Spleen (tissue), 11 donors: ENCODE results near the gene NMT2. TPM values are rescaled to one million over a fixed set of nuclear protein-coding genes. Genes with fewer than 3 reads are reported as not detected.

ENCODE experiments used
- DNase-seq: peaks from one replicate; pipeline ENCODE4 v3.0.0-alpha.2; 2020
- H3K27ac ChIP-seq, 8 donors: fragments of 200-600 bp; sonication (generic) in 7 of 8; 1 replicate in 4 of 8; 2 replicates in 4 of 8; pipeline versions ENCODE4 v1.5.0 to v1.8.0; 2016 to 2021; ENCODE audit warnings: inconsistent platforms in 4 of 8, mild to moderate bottlenecking in 4 of 8, moderate library complexity in 1 of 8
- H3K27me3 ChIP-seq, 7 donors: fragments of 200-600 bp; sonication (generic) in 6 of 7; replicated peaks in 1 of 7; 1 replicate in 4 of 7; 2 replicates in 3 of 7; pipeline versions ENCODE4 v1.5.0 to v1.8.0; 2016 to 2021; ENCODE audit warnings: inconsistent platforms in 3 of 7, mild to moderate bottlenecking in 1 of 7
- H3K36me3 ChIP-seq, 6 donors: fragments of 200-600 bp; sonication (generic) in 5 of 6; 1 replicate in 4 of 6; 2 replicates in 2 of 6; pipeline versions ENCODE4 v1.5.0 to v1.8.0; 2016 to 2021; ENCODE audit warnings: inconsistent platforms in 2 of 6
- H3K4me1 ChIP-seq, 6 donors: fragments of 200-600 bp; sonication (generic) in 5 of 6; 1 replicate in 3 of 6; 2 replicates in 3 of 6; pipeline versions ENCODE4 v1.5.0 to v1.8.0; 2016 to 2021; ENCODE audit warnings: inconsistent platforms in 3 of 6
- H3K4me3 ChIP-seq, 8 donors: fragments of 200-600 bp; sonication (generic) in 7 of 8; 1 replicate in 4 of 8; 2 replicates in 4 of 8; pipeline versions ENCODE4 v1.5.0 to v1.8.0; 2016 to 2021; ENCODE audit warnings: inconsistent platforms in 4 of 8, mild to moderate bottlenecking in 4 of 8, moderate library complexity in 2 of 8
- H3K9me3 ChIP-seq, 8 donors: fragments of 200-600 bp; sonication (generic) in 7 of 8; 1 replicate in 4 of 8; 2 replicates in 4 of 8; pipeline versions ENCODE4 v1.5.0 to v1.8.0; 2016 to 2021; ENCODE audit warnings: inconsistent platforms in 4 of 8
- POLR2A ChIP-seq, 3 donors: fragments of 450-650 bp; IDR thresholded peaks; one replicate each; pipeline ENCODE4 v1.5.1; 2017; ENCODE audit warnings: antibody characterized with exemption in 3 of 3, mild to moderate bottlenecking in 1 of 3
- POLR2AphosphoS5 ChIP-seq, 3 donors: sonication (generic); formaldehyde crosslinking; IDR thresholded peaks; one replicate each; pipeline ENCODE4 v1.5.1; 2017; ENCODE audit warnings: antibody characterized with exemption in 3 of 3
- WGBS, 5 donors: extraction: QIAGEN DNeasy Blood & Tissue Kit in 3 of 5; methylation state at CpG; one replicate each; pipeline versions ENCODE4 v1.1.5 to v1.1.7; 2013 to 2018; 5-methylcytosine and 5-hydroxymethylcytosine counted together
- intact Hi-C: fragments of 100-400 bp; cut with DNase I; formaldehyde crosslinking; loops from one replicate; pipeline ENCODE4 v1.15.0; 2023; ENCODE audit warnings: low total_unique reads
- polyA plus RNA-seq, 3 donors: library from polyadenylated mRNA; stranded (reverse); fragments of 200-250 nt; gene quantifications; one replicate each; pipeline ENCODE4 v1.2.1, GENCODE V29; 2013
- total RNA-seq, 7 donors: library from RNA; depleted of rRNA in 3 of 7; stranded (reverse); fragments of >200 nt in 3 of 7; fragmentation: NEBNext Ultra II Directional in 4 of 7; extraction: Animal tissue kit (Norgen Biotek cat#: 25700) in 4 of 7; gene quantifications; one replicate each; pipeline versions ENCODE4 v1.1.0 to v1.2.1, GENCODE V29; 2016 to 2021
- TF ChIP-seq, protein P1 (sequence below), 11 experiments: fragments of 200-600 bp in 7 of 11; fragments of 450-650 bp in 4 of 11; sonication (generic) in 4 of 11; IDR thresholded peaks in 8 of 11; conservative IDR thresholded peaks in 3 of 11; 1 replicate in 7 of 11; 2 replicates in 4 of 11; pipeline versions ENCODE4 v1.4.0 to v1.8.0; 2016 to 2021; ENCODE audit warnings: antibody characterized with exemption in 11 of 11, inconsistent platforms in 4 of 11, mild to moderate bottlenecking in 1 of 11
- donor health status: healthy with polysubstance abuse.
- donor health status: DM: no; HTN: no; CAD: no; lungs with moderate emphysema.
- donor health status: DM: no; HTN: no; CAD: no.
- donor health status: Bipolar disorder and iron deficiency.
- donor health status: healthy.
- donor health status: DM: no; HTN: no; CAD: no.
- donor health status: DM: yes; HTN: yes; CAD: no.

NMT2 gene
- total and polyA plus RNA-seq, 10 donors, result 4.3 to 19.2 (median 12.8) TPM

DNA sequence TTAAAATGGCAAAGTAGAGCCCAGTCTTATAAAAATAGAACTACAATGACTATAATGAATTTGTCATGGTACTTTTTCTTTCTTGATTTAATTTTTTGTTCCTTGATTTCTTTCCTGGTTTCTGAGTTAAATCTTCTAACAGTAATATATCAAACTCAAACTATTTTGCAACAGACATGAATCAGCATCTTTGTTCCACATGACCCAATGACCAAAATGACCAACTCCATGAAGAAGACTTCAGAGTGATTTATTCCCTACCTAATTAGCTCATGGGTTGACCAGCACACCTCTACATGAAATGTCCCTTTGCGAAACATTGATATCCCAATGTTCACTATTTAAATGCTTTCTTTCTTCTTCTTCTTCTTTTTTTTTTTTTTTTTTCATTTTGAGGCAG is 30.9 kb downstream of the NMT2 start:
- H3K4me1 ChIP-seq, result peaks cover 0 to 24% (median 12%) of the 10 kb centered on the region in 6 donors
- peaks cover 0 to 69% (median 19%) of the 10 kb centered on the region in 6 donors for H3K36me3 ChIP-seq
- no peaks in the 10 kb centered on the region for H3K9me3 ChIP-seq
- no peak overlapping the region for H3K27ac ChIP-seq
- 88 to 100% (median 96%) methylated on average over 1 of the region's 1 CpG for WGBS, 5 donors
- intact Hi-C loops, result no loop called here
- no peaks in the 10 kb centered on the region for H3K27me3 ChIP-seq
- no peak for TF ChIP-seq POLR2AphosphoS5 (IDR thresholded peaks at IDR 0.05)
- TF ChIP-seq, protein P1, sequence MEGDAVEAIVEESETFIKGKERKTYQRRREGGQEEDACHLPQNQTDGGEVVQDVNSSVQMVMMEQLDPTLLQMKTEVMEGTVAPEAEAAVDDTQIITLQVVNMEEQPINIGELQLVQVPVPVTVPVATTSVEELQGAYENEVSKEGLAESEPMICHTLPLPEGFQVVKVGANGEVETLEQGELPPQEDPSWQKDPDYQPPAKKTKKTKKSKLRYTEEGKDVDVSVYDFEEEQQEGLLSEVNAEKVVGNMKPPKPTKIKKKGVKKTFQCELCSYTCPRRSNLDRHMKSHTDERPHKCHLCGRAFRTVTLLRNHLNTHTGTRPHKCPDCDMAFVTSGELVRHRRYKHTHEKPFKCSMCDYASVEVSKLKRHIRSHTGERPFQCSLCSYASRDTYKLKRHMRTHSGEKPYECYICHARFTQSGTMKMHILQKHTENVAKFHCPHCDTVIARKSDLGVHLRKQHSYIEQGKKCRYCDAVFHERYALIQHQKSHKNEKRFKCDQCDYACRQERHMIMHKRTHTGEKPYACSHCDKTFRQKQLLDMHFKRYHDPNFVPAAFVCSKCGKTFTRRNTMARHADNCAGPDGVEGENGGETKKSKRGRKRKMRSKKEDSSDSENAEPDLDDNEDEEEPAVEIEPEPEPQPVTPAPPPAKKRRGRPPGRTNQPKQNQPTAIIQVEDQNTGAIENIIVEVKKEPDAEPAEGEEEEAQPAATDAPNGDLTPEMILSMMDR (IDR thresholded peaks at IDR 0.05 in 8 of 11, conservative IDR thresholded peaks at IDR 0.05 in 3 of 11), result no peak
- TF ChIP-seq POLR2A (IDR thresholded peaks at IDR 0.05), result no peak
- no peak for DNase-seq
- no peak overlapping the region for H3K4me3 ChIP-seq

DNA sequence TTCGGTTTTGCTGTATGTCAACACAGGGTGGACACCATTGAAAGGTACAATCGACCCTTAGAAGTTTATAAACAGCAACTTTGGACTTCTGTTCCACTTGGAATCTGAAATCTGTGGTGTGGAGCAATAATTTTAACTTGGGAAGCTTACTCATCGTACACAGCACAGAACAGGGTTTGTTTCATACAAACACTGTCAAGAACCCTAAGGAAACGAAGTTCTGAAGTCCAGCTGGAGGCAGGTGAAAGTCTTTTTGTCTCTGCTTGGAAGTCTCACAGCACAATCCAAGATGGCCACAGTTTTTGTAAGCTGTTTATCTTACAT is 31.5 kb downstream of the NMT2 start:
- no peaks in the 10 kb centered on the region for H3K9me3 ChIP-seq
- H3K27me3 ChIP-seq, result no peaks in the 10 kb centered on the region
- H3K36me3 ChIP-seq, result peaks cover 0 to 75% (median 22%) of the 10 kb centered on the region in 6 donors
- peaks cover 0 to 18% (median 9%) of the 10 kb centered on the region in 6 donors for H3K4me1 ChIP-seq
- intact Hi-C loops, result no loop called here
- no peak for TF ChIP-seq POLR2A (IDR thresholded peaks at IDR 0.05)
- TF ChIP-seq, protein P1 (IDR thresholded peaks at IDR 0.05 in 8 of 11, conservative IDR thresholded peaks at IDR 0.05 in 3 of 11), result no peak
- TF ChIP-seq POLR2AphosphoS5 (IDR thresholded peaks at IDR 0.05), result no peak
- 77 to 90% (median 88%) methylated on average over 4 of the region's 4 CpGs for WGBS, 5 donors
- H3K27ac ChIP-seq, result no peak overlapping the region
- DNase-seq, result no peak
- H3K4me3 ChIP-seq, result no peak overlapping the region

DNA sequence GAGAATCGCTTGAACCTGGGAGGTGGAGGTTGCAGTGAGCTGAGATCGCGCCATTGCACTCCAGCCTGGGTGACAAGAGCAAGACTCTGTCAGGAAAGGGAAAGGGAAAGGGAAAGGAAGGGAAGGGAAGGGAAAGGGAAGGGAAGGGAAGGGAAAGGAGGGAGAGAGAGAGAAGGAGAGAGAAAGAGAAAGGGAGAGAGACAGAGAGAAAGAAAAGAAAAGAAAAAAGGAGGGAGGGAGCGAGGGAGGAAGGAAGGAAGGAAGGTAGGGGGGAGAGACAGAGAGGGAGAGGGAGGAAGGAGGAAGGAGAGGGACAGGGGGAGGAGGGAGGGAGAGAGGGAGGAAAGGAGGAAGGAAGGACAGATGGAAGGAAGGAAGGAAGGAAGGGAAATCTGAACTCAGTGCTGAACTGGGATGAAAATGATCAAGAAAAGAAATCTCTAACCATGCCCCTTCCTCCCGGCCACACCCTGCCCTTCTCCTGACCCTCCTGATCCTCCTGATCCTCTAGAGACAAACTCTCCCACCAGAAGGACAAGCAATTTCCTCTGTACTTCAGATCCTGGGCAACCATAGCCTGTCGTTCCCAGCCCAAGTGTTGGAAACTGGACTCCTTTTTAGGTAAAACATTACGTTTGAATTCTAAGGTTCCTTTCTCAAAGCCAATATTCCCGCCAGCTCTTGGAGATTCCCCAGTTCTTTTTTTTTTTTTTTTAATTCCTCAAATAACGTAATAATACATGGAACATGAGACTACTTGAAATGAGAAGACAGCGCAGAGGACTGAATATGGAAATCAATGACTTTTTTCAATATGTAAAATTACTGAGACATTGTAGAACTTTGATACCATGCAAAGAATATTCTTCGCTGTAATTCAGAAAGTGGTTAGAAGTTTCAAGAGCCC is 32.1 kb downstream of the NMT2 start:
- Histone ChIP-seq H3K27me3 (no peaks in the 10 kb centered on the region), H3K27ac (no peak overlapping the region), H3K4me1 (peaks cover 0 to 12% (median 5%) of the 10 kb centered on the region in 6 donors), H3K36me3 (peaks cover 0 to 81% (median 22%) of the 10 kb centered on the region in 6 donors), H3K9me3 (no peaks in the 10 kb centered on the region), H3K4me3 (no peak overlapping the region)
- DNase-seq, result no peak
- no peak for TF ChIP-seq POLR2A (IDR thresholded peaks at IDR 0.05)
- TF ChIP-seq, protein P1 (IDR thresholded peaks at IDR 0.05 in 8 of 11, conservative IDR thresholded peaks at IDR 0.05 in 3 of 11), result no peak
- no peak for TF ChIP-seq POLR2AphosphoS5 (IDR thresholded peaks at IDR 0.05)
- 88 to 95% (median 88%) methylated on average over 11 of the region's 11 CpGs for WGBS, 5 donors
- intact Hi-C loops, result no loop called here

DNA sequence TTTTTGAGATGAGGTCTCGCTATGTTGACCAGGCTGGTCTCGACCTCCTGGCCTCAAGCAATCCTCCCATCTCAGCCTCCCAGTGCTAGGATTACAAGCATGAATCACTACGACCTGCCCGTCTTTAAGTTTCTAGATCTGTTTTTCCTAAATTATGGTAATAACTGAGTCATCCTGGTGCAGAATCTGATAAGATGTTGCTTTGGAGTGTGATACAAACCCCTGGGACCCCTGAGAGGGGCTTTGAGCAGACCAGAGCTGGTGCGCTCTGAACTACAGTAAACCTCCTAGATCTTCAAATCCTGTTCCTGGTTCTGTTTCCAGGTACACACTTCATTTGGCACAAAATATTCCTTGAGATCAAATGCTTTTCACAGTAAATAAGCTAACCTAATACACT is 37.2 kb downstream of the NMT2 start:
- no peak for DNase-seq
- H3K27ac ChIP-seq, result no peak overlapping the region
- peaks cover 0 to 87% (median 36%) of the 10 kb centered on the region in 6 donors for H3K36me3 ChIP-seq
- H3K4me1 ChIP-seq, result no peaks in the 10 kb centered on the region
- intact Hi-C loops, result no loop called here
- H3K9me3 ChIP-seq, result no peaks in the 10 kb centered on the region
- no peak overlapping the region for H3K4me3 ChIP-seq
- no peaks in the 10 kb centered on the region for H3K27me3 ChIP-seq
- WGBS, 5 donors, result 94 to 97% (median 95%) methylated on average over 5 of the region's 5 CpGs
- TF ChIP-seq, protein P1 (IDR thresholded peaks at IDR 0.05 in 8 of 11, conservative IDR thresholded peaks at IDR 0.05 in 3 of 11), result no peak
- TF ChIP-seq POLR2AphosphoS5 (IDR thresholded peaks at IDR 0.05) (no peak), POLR2A (IDR thresholded peaks at IDR 0.05) (no peak)
